ENCODE results near the gene SETD1A.

GRCh38 chr16:30928390-30928789 is 29.2 kb upstream of the SETD1A start:
- TF ChIP-seq RAD21 (IDR thresholded peaks at IDR 0.05; ENCODE audit: low read length) (no peak), CTCF (conservative IDR thresholded peaks at IDR 0.05; ENCODE audit: low read depth, low read length) (no peak), BHLHE40 (IDR thresholded peaks at IDR 0.05; ENCODE audit: low read depth, low read length) (no peak), MAFK (IDR thresholded peaks at IDR 0.05; ENCODE audit: low read depth, low read length) (no peak), POLR2A (IDR thresholded peaks at IDR 0.05; ENCODE audit: low read depth, low read length) (no peak), MXI1 (IDR thresholded peaks at IDR 0.05; ENCODE audit: borderline replicate concordance, low read depth, low read length) (no peak), RCOR1 (IDR thresholded peaks at IDR 0.05; ENCODE audit: insufficient replicate concordance, low read length) (no peak), ELK1 (IDR thresholded peaks at IDR 0.05; ENCODE audit: borderline replicate concordance, low read depth, low read length) (no peak), CEBPB (IDR thresholded peaks at IDR 0.05; ENCODE audit: low read depth, low read length) (no peak)
- TF ChIP-seq, protein P1, sequence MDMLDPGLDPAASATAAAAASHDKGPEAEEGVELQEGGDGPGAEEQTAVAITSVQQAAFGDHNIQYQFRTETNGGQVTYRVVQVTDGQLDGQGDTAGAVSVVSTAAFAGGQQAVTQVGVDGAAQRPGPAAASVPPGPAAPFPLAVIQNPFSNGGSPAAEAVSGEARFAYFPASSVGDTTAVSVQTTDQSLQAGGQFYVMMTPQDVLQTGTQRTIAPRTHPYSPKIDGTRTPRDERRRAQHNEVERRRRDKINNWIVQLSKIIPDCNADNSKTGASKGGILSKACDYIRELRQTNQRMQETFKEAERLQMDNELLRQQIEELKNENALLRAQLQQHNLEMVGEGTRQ (IDR thresholded peaks at IDR 0.05; ENCODE audit: low read depth, low read length): no peak

Data from IMR-90 (cell line).